A549 (cell line): ENCODE data around the gene WSCD2.

Experiments used
- EP300 ChIP-seq, 2 experiments: fragments of >200 bp; sonication (Bioruptor Twin); formaldehyde crosslinking; IDR thresholded peaks; 2 replicates in 1 of 2; 3 replicates in 1 of 2; pipeline ENCODE4 v1.6.1; 2016 to 2017
- MAFK ChIP-seq: fragments of 450-650 bp; IDR thresholded peaks from 2 replicates; pipeline ENCODE4 v1.6.1; 2014; ENCODE audit not compliant: partially characterized antibody

GRCh38 chr12:108270849-108271143 is 141.7 kb downstream of the WSCD2 start:
- TF ChIP-seq EP300 (IDR thresholded peaks at IDR 0.05) (no peak), MAFK (no peak)
